Epithelial cell of proximal tubule (primary cell): ENCODE results near the gene RCBTB2. TPM values are rescaled to one million over a fixed set of nuclear protein-coding genes. Genes with fewer than 3 reads are reported as not detected.

ENCODE experiments used
- DNase-seq: peaks from one replicate; pipeline ENCODE4 v3.0.0-alpha.2; 2011; ENCODE audit warnings: low read depth
- H3K4me3 ChIP-seq: 2 replicates; pipeline ENCODE4 v1.5.1; 2011; ENCODE audit warnings: low read depth, mild to moderate bottlenecking, low read length
- CTCF ChIP-seq: conservative IDR thresholded peaks from 2 replicates; pipeline ENCODE4 v1.5.1; 2012; ENCODE audit warnings: low read depth, mild to moderate bottlenecking, low read length
- total RNA-seq: library from RNA; depleted of rRNA; stranded (reverse); fragments of >200 nt; gene quantifications from 2 replicates; pipeline ENCODE4 v1.2.3, GENCODE V29; 2015

The RCBTB2 gene
- total RNA-seq, 1 donor from 2014 or later = 2.9 TPM

- no peak for TF ChIP-seq CTCF
- H3K4me3 ChIP-seq = no peak overlapping the region
- no peak for DNase-seq
These were observed 43.6 kb upstream of the RCBTB2 start for GRCh38 chr13:48576448-48577010.

- TF ChIP-seq CTCF = no peak
- no peak overlapping the region for H3K4me3 ChIP-seq
- no peak for DNase-seq
These were observed 42.2 kb upstream of the RCBTB2 start for GRCh38 chr13:48575031-48575430.

GRCh38 chr13:48574041-48574796, 41.3 kb upstream of the RCBTB2 start:
- TF ChIP-seq CTCF = no peak
- no peak overlapping the region for H3K4me3 ChIP-seq
- no peak for DNase-seq

GRCh38 chr13:48573213-48574007, 40.5 kb upstream of the RCBTB2 start:
- no peak overlapping the region for H3K4me3 ChIP-seq
- DNase-seq = no peak
- TF ChIP-seq CTCF = no peak

GRCh38 chr13:48571126-48571913, 38.4 kb upstream of the RCBTB2 start:
- DNase-seq = no peak
- TF ChIP-seq CTCF = no peak
- peak overlapping the region; percentile 5 for H3K4me3 ChIP-seq

- no peak for TF ChIP-seq CTCF
- no peak for DNase-seq
- H3K4me3 ChIP-seq = no peak overlapping the region
These were observed 37.4 kb upstream of the RCBTB2 start for GRCh38 chr13:48570216-48570828.
